ENCODE results near the gene AURKB. TPM values are rescaled to one million over a fixed set of nuclear protein-coding genes. Genes with fewer than 3 reads are reported as not detected.

AURKB gene
- total and polyA plus RNA-seq, 2 of the 13 experiments (the other 11 are each of a cell fraction or from before 2014, with no cell fraction given) = 29.5 to 75.3 TPM

- TF ChIP-seq ZBTB34 (CRISPR knock-in tag; IDR thresholded peaks at IDR 0.05) = no peak
- TF ChIP-seq ZNF619 (CRISPR knock-in tag; IDR thresholded peaks at IDR 0.05) = no peak
- no peak for TF ChIP-seq CREBL2 (CRISPR knock-in tag; IDR thresholded peaks at IDR 0.05; ENCODE audit: borderline replicate concordance)
- TF ChIP-seq ATAD3A (CRISPR knock-in tag; IDR thresholded peaks at IDR 0.05) = no peak
- TF ChIP-seq KLF13 (CRISPR knock-in tag; IDR thresholded peaks at IDR 0.05) = no peak
- TF ChIP-seq KIAA2018 (CRISPR knock-in tag; IDR thresholded peaks at IDR 0.05; ENCODE audit: borderline replicate concordance) = no peak
- no peak; the same call in 1 of the 2 replicates for TF ChIP-seq ZNF558 (CRISPR knock-in tag; IDR thresholded peaks at IDR 0.05; ENCODE audit: borderline replicate concordance)
- no peak for TF ChIP-seq EEA1 (CRISPR knock-in tag; IDR thresholded peaks at IDR 0.05; ENCODE audit: borderline replicate concordance)
- no peak for TF ChIP-seq ELF4 (CRISPR knock-in tag; IDR thresholded peaks at IDR 0.05; ENCODE audit: borderline replicate concordance)
- peak; percentile 5; the same call in 1 of the 2 replicates for TF ChIP-seq KDM5B (CRISPR knock-in tag; IDR thresholded peaks at IDR 0.05; ENCODE audit: borderline replicate concordance)
- TF ChIP-seq RARA (CRISPR knock-in tag; IDR thresholded peaks at IDR 0.05) = no peak
- TF ChIP-seq ZBTB46 (CRISPR knock-in tag; IDR thresholded peaks at IDR 0.05; ENCODE audit: borderline replicate concordance) = no peak
- TF ChIP-seq XRCC5 (optimal IDR thresholded peaks at IDR 0.05; ENCODE audit: low read length) = no peak
- TF ChIP-seq LCORL (IDR thresholded peaks at IDR 0.05) = no peak
- no peak for TF ChIP-seq LCORL (CRISPR knock-in tag; IDR thresholded peaks at IDR 0.05)
- no peak for TF ChIP-seq NCOR1 (IDR thresholded peaks at IDR 0.05; ENCODE audit: borderline replicate concordance, low read length)
- no peak for TF ChIP-seq ZSCAN31 (CRISPR knock-in tag; IDR thresholded peaks at IDR 0.05; ENCODE audit: low read depth)
Observed at GRCh38 chr17:8162997-8163977, 47.1 kb downstream of the AURKB start (continued).

Data from HepG2 (cell line).